ENCODE data around the gene LRRC17.
"Not testable (repeated sequence)": the region's sequence is repeated elsewhere in the genome, so short reads cannot be mapped to it uniquely, and the experiment has no call there.

LRRC17 gene

GRCh38 chr7:102943423-102944169, 30.8 kb downstream of the LRRC17 start:
- no peak for DNase-seq

- no peak for DNase-seq
These were observed 31.4 kb downstream of the LRRC17 start for GRCh38 chr7:102944241-102944640.

GRCh38 chr7:102951839-102952238, 39.0 kb downstream of the LRRC17 start:
- DNase-seq: no peak

GRCh38 chr7:102953406-102953805, 40.6 kb downstream of the LRRC17 start:
- no peak for DNase-seq

- not testable (repeated sequence) for DNase-seq
These were observed 41.6 kb downstream of the LRRC17 start for GRCh38 chr7:102954359-102954758.

GRCh38 chr7:102958004-102958403, 45.2 kb downstream of the LRRC17 start:
- DNase-seq: not testable (repeated sequence)

- DNase-seq: not testable (repeated sequence)
These were observed 49.2 kb downstream of the LRRC17 start for GRCh38 chr7:102961993-102962392.

GRCh38 chr7:102966465-102966864, 53.7 kb downstream of the LRRC17 start:
- no peak for DNase-seq

- no peak for DNase-seq
These were observed 55.0 kb downstream of the LRRC17 start for GRCh38 chr7:102967798-102968197.

- no peak for DNase-seq
These were observed 60.4 kb downstream of the LRRC17 start for GRCh38 chr7:102973096-102973802.

GRCh38 chr7:102974366-102975236, 61.8 kb downstream of the LRRC17 start:
- DNase-seq: no peak

GRCh38 chr7:102975854-102976253, 63.1 kb downstream of the LRRC17 start:
- DNase-seq: no peak

GRCh38 chr7:102976493-102976892, 63.7 kb downstream of the LRRC17 start:
- no peak for DNase-seq

GRCh38 chr7:102977586-102977985, 64.8 kb downstream of the LRRC17 start:
- DNase-seq: not testable (repeated sequence)

- no peak for DNase-seq
These were observed 65.5 kb downstream of the LRRC17 start for GRCh38 chr7:102978284-102978683.

- no peak for DNase-seq
These were observed 66.9 kb downstream of the LRRC17 start for GRCh38 chr7:102979670-102980069.

GRCh38 chr7:102981451-102981850, 68.7 kb downstream of the LRRC17 start:
- no peak for DNase-seq

GRCh38 chr7:102982235-102982634, 69.4 kb downstream of the LRRC17 start:
- DNase-seq: no peak

- DNase-seq: no peak
These were observed 70.8 kb downstream of the LRRC17 start for GRCh38 chr7:102983602-102984001.

GRCh38 chr7:102985176-102985783, 72.5 kb downstream of the LRRC17 start:
- no peak for DNase-seq

- DNase-seq: no peak
These were observed 75.3 kb downstream of the LRRC17 start for GRCh38 chr7:102988088-102988487.

All from C1 segment of cervical spinal cord (tissue), 14 donors.